HEK293 (cell line): ENCODE measurements around the gene PCF11.

ENCODE experiments used
- CTCF ChIA-PET: fragments of 350-600 bp; formaldehyde crosslinking; extraction: SDS; loops from one replicate; lab custom pipeline; 2021; ENCODE audit warnings: antibody characterized with exemption; lab: Yijun Ruan, JAX
- POLR2A ChIA-PET: fragments of 300-600 bp; formaldehyde crosslinking; extraction: SDS; loops from one replicate; lab custom pipeline; 2020; ENCODE audit warnings: antibody characterized with exemption, inconsistent platforms; lab: Yijun Ruan, JAX
- H3K27ac ChIP-seq: fragments of 200-500 bp; sonication (Bioruptor generic); 2 replicates; pipeline ENCODE4 v1.5.1; 2014; ENCODE audit warnings: low read depth, low read length, control low read depth, inconsistent platforms; ENCODE audit errors: extremely low read depth
- H3K36me3 ChIP-seq, 2 experiments: fragments of 200-500 bp in 1 of 2; sonication (Bioruptor generic) in 1 of 2; 1 replicate in 1 of 2; 2 replicates in 1 of 2; pipeline ENCODE4 v1.5.1; 2014 to 2017; ENCODE audit warnings: inconsistent platforms in 2 of 2, low read length in 2 of 2; ENCODE audit not compliant: control insufficient read depth in 2 of 2, insufficient read depth in 1 of 2
- H3K4me1 ChIP-seq: fragments of 200-500 bp; sonication (Bioruptor generic); 2 replicates; pipeline ENCODE4 v1.5.1; 2014; ENCODE audit warnings: mild to moderate bottlenecking, low read length, inconsistent platforms; ENCODE audit not compliant: control insufficient read depth, insufficient read depth
- H3K4me3 ChIP-seq: 2 replicates; pipeline ENCODE4 v1.5.1; 2011; ENCODE audit warnings: low read depth, mild to moderate bottlenecking, control low read depth, low read length, moderate library complexity
- H3K9me3 ChIP-seq: fragments of 200-500 bp; sonication (Bioruptor generic); 2 replicates; pipeline ENCODE4 v1.5.1; 2014; ENCODE audit warnings: low read depth, low read length, inconsistent platforms; ENCODE audit not compliant: control insufficient read depth, insufficient read depth
- KLF1 ChIP-seq: fragments of 450-650 bp; formaldehyde crosslinking; IDR thresholded peaks from 2 replicates; pipeline ENCODE4 v1.5.1; 2016; ENCODE audit warnings: missing biosample characterization, missing genetic modification characterization
- TRIM28 ChIP-seq: IDR thresholded peaks from 2 replicates; pipeline ENCODE4 v1.6.1; 2011; ENCODE audit warnings: low read length, control low read depth, borderline replicate concordance
- ZFHX2 ChIP-seq: fragments of 450-650 bp; formaldehyde crosslinking; conservative IDR thresholded peaks from 2 replicates; pipeline ENCODE4 v1.5.1; 2016; ENCODE audit warnings: missing biosample characterization, missing genetic modification characterization
- ZNF140 ChIP-seq: fragments of 450-650 bp; formaldehyde crosslinking; IDR thresholded peaks from 2 replicates; pipeline ENCODE4 v1.5.1; 2016; ENCODE audit warnings: missing biosample characterization, missing genetic modification characterization
- ZNF311 ChIP-seq: fragments of 450-650 bp; formaldehyde crosslinking; IDR thresholded peaks from 2 replicates; pipeline ENCODE4 v1.5.1; 2017; ENCODE audit warnings: missing biosample characterization, missing genetic modification characterization, borderline replicate concordance
- ZNF324 ChIP-seq: fragments of 450-650 bp; formaldehyde crosslinking; IDR thresholded peaks from 2 replicates; pipeline ENCODE4 v1.5.1; 2016; ENCODE audit warnings: missing biosample characterization, missing genetic modification characterization
- ZNF335 ChIP-seq: fragments of 450-650 bp; formaldehyde crosslinking; conservative IDR thresholded peaks from 2 replicates; pipeline ENCODE4 v1.5.1; 2016; ENCODE audit warnings: missing biosample characterization, missing genetic modification characterization
- ZNF366 ChIP-seq: fragments of 450-650 bp; formaldehyde crosslinking; conservative IDR thresholded peaks from 2 replicates; pipeline ENCODE4 v1.5.1; 2016; ENCODE audit warnings: missing biosample characterization, missing genetic modification characterization
- ZNF416 ChIP-seq: fragments of 450-650 bp; formaldehyde crosslinking; IDR thresholded peaks from 2 replicates; pipeline ENCODE4 v1.5.1; 2016; ENCODE audit warnings: missing biosample characterization, missing genetic modification characterization
- ZNF501 ChIP-seq: fragments of 450-650 bp; formaldehyde crosslinking; IDR thresholded peaks from 2 replicates; pipeline ENCODE4 v1.5.1; 2016; ENCODE audit warnings: missing biosample characterization, missing genetic modification characterization
- ZNF548 ChIP-seq: fragments of 450-650 bp; formaldehyde crosslinking; IDR thresholded peaks from 2 replicates; pipeline ENCODE4 v1.5.1; 2016; ENCODE audit warnings: missing biosample characterization, missing genetic modification characterization
- ZNF571 ChIP-seq: fragments of 450-650 bp; formaldehyde crosslinking; IDR thresholded peaks from 2 replicates; pipeline ENCODE4 v1.5.0; 2017; ENCODE audit warnings: missing biosample characterization, missing genetic modification characterization
- ZNF664 ChIP-seq: fragments of 450-650 bp; formaldehyde crosslinking; IDR thresholded peaks from 2 replicates; pipeline ENCODE4 v1.5.1; 2016; ENCODE audit warnings: missing biosample characterization, missing genetic modification characterization
- TF ChIP-seq, protein P1 (sequence below): fragments of 450-650 bp; formaldehyde crosslinking; conservative IDR thresholded peaks from 2 replicates; pipeline ENCODE4 v1.5.1; 2016; ENCODE audit warnings: low read depth, missing biosample characterization, missing genetic modification characterization
- TF ChIP-seq, protein P2 (sequence below): fragments of 450-650 bp; formaldehyde crosslinking; IDR thresholded peaks from 2 replicates; pipeline ENCODE4 v1.5.1; 2016; ENCODE audit warnings: missing biosample characterization, missing genetic modification characterization
- TF ChIP-seq, protein P3 (sequence below): fragments of 450-650 bp; formaldehyde crosslinking; IDR thresholded peaks from 2 replicates; pipeline ENCODE4; 2016; ENCODE audit warnings: missing biosample characterization, missing genetic modification characterization
- TF ChIP-seq, protein P4 (sequence below): fragments of 450-650 bp; formaldehyde crosslinking; IDR thresholded peaks from 2 replicates; pipeline ENCODE4 v1.5.1; 2016; ENCODE audit warnings: missing biosample characterization, missing genetic modification characterization, borderline replicate concordance
- TF ChIP-seq, protein P5 (sequence below): fragments of 450-650 bp; formaldehyde crosslinking; IDR thresholded peaks from 2 replicates; pipeline ENCODE4 v1.5.1; 2016; ENCODE audit warnings: missing biosample characterization, missing genetic modification characterization
- TF ChIP-seq, protein P6 (sequence below): fragments of 450-650 bp; formaldehyde crosslinking; IDR thresholded peaks from 2 replicates; pipeline ENCODE4 v1.5.1; 2017; ENCODE audit warnings: missing biosample characterization, missing genetic modification characterization

PCF11 gene

DNA sequence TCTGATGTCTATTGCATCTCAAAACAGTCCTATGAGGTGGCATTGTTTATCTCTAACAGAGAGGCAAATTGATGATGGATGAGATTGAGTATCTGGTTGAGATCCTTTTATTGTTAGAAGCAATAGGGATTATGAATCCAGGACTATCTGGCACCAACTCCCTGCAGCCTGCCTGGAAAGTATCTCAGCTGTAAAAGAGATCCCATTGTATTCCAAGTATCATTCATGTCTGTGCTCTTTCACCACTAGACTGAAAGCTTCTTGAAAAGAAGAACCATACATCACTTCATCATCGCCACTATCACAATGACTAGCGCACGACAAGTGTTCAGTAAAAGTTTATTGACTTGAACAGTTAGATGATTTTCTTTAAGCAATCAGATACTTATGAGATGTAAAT, 41.9 kb upstream of the PCF11 start (continued):
- TF ChIP-seq, protein P1, sequence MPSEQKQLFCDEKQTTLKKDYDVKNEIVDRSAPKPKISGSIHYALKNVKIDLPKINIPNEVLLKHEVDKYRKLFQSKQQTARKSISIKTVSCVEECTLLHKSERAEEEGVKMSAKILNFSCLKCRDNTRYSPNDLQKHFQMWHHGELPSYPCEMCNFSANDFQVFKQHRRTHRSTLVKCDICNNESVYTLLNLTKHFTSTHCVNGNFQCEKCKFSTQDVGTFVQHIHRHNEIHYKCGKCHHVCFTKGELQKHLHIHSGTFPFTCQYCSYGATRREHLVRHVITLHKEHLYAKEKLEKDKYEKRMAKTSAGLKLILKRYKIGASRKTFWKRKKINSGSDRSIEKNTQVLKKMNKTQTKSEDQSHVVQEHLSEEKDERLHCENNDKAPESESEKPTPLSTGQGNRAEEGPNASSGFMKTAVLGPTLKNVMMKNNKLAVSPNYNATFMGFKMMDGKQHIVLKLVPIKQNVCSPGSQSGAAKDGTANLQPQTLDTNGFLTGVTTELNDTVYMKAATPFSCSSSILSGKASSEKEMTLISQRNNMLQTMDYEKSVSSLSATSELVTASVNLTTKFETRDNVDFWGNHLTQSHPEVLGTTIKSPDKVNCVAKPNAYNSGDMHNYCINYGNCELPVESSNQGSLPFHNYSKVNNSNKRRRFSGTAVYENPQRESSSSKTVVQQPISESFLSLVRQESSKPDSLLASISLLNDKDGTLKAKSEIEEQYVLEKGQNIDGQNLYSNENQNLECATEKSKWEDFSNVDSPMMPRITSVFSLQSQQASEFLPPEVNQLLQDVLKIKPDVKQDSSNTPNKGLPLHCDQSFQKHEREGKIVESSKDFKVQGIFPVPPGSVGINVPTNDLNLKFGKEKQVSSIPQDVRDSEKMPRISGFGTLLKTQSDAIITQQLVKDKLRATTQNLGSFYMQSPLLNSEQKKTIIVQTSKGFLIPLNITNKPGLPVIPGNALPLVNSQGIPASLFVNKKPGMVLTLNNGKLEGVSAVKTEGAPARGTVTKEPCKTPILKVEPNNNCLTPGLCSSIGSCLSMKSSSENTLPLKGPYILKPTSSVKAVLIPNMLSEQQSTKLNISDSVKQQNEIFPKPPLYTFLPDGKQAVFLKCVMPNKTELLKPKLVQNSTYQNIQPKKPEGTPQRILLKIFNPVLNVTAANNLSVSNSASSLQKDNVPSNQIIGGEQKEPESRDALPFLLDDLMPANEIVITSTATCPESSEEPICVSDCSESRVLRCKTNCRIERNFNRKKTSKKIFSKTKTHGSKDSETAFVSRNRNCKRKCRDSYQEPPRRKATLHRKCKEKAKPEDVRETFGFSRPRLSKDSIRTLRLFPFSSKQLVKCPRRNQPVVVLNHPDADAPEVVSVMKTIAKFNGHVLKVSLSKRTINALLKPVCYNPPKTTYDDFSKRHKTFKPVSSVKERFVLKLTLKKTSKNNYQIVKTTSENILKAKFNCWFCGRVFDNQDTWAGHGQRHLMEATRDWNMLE (tag by site-specific recombination), result no peak
- TF ChIP-seq ZNF311 (tag by site-specific recombination) (no peak), ZNF548 (tag by site-specific recombination) (no peak)

DNA sequence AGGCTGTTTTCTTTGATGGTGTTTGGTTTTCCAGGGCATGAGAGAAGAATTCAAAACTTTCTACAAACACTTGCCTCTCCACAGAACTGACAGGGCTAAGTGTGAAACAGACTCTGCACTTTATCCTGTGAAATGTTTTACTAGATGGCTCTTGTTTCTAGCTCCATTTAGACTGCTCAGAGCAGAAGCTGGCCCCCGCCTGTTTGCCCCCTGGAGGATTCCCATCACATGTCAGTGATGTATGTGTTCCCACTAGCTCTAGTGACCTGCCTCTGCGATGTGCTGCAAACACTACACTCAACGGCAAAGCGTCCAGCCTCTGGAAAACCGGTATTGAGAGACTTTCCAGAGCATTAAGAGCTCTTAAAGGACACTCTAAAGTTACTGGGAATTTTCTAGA, 41.4 kb upstream of the PCF11 start:
- TF ChIP-seq, protein P2, sequence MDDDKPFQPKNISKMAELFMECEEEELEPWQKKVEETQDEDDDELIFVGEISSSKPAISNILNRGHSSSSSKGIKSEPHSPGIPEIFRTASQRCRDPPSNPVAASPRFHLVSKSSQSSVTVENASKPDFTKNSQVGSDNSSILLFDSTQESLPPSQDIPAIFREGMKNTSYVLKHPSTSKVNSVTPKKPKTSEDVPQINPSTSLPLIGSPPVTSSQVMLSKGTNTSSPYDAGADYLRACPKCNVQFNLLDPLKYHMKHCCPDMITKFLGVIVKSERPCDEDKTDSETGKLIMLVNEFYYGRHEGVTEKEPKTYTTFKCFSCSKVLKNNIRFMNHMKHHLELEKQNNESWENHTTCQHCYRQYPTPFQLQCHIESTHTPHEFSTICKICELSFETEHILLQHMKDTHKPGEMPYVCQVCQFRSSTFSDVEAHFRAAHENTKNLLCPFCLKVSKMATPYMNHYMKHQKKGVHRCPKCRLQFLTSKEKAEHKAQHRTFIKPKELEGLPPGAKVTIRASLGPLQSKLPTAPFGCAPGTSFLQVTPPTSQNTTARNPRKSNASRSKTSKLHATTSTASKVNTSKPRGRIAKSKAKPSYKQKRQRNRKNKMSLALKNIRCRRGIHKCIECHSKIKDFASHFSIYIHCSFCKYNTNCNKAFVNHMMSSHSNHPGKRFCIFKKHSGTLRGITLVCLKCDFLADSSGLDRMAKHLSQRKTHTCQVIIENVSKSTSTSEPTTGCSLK, result no peak
- TF ChIP-seq, protein P3, sequence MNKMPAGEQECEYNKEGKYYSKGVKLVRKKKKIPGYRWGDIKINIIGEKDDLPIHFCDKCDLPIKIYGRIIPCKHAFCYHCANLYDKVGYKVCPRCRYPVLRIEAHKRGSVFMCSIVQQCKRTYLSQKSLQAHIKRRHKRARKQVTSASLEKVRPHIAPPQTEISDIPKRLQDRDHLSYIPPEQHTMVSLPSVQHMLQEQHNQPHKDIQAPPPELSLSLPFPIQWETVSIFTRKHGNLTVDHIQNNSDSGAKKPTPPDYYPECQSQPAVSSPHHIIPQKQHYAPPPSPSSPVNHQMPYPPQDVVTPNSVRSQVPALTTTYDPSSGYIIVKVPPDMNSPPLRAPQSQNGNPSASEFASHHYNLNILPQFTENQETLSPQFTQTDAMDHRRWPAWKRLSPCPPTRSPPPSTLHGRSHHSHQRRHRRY (tag by site-specific recombination), result no peak
- TF ChIP-seq ZNF664 (tag by site-specific recombination) (no peak), ZNF366 (tag by site-specific recombination) (no peak), ZNF501 (no peak), ZNF335 (tag by site-specific recombination) (no peak), ZNF571 (tag by site-specific recombination) (no peak), ZNF324 (no peak), ZFHX2 (no peak), ZNF416 (tag by site-specific recombination) (no peak), ZNF140 (tag by site-specific recombination) (no peak), TRIM28 (no peak), KLF1 (no peak)
- TF ChIP-seq, protein P4, sequence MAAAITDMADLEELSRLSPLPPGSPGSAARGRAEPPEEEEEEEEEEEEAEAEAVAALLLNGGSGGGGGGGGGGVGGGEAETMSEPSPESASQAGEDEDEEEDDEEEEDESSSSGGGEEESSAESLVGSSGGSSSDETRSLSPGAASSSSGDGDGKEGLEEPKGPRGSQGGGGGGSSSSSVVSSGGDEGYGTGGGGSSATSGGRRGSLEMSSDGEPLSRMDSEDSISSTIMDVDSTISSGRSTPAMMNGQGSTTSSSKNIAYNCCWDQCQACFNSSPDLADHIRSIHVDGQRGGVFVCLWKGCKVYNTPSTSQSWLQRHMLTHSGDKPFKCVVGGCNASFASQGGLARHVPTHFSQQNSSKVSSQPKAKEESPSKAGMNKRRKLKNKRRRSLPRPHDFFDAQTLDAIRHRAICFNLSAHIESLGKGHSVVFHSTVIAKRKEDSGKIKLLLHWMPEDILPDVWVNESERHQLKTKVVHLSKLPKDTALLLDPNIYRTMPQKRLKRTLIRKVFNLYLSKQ (tag by site-specific recombination), result no peak
- TF ChIP-seq, protein P5, sequence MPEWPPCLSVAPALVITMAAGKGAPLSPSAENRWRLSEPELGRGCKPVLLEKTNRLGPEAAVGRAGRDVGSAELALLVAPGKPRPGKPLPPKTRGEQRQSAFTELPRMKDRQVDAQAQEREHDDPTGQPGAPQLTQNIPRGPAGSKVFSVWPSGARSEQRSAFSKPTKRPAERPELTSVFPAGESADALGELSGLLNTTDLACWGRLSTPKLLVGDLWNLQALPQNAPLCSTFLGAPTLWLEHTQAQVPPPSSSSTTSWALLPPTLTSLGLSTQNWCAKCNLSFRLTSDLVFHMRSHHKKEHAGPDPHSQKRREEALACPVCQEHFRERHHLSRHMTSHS (tag by site-specific recombination), result no peak
- TF ChIP-seq, protein P6, sequence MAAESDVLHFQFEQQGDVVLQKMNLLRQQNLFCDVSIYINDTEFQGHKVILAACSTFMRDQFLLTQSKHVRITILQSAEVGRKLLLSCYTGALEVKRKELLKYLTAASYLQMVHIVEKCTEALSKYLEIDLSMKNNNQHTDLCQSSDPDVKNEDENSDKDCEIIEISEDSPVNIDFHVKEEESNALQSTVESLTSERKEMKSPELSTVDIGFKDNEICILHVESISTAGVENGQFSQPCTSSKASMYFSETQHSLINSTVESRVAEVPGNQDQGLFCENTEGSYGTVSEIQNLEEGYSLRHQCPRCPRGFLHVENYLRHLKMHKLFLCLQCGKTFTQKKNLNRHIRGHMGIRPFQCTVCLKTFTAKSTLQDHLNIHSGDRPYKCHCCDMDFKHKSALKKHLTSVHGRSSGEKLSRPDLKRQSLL (tag by site-specific recombination), result no peak
- POLR2A ChIA-PET, result no interaction called here
- CTCF ChIA-PET, result interaction anchor here (0.5 to 1.1 kb wide), 6 partner anchors 18 to 705 kb away, joined by 3 to 4 read pairs (median 3); no protein-coding TSS in a partner anchor
- Histone ChIP-seq H3K4me1 (no peaks in the 10 kb centered on the region; the same call in 1 of the 2 replicates), H3K36me3 (no peaks in the 10 kb centered on the region), H3K27ac (no peak overlapping the region), H3K9me3 (no peaks in the 10 kb centered on the region), H3K4me3 (no peak overlapping the region)
